Neural crest cell (in vitro differentiated cells): ENCODE results near the gene CACNG4. TPM values are rescaled to one million over a fixed set of nuclear protein-coding genes. Genes with fewer than 3 reads are reported as not detected.

Experiments
- DNase-seq: peaks from one replicate; pipeline ENCODE4 v3.0.0; 2021; ENCODE audit warnings: low read depth, mixed read lengths, low spot score
- H3K27ac Mint-ChIP-seq: one replicate; pipeline ENCODE4 v1.8.0; 2021; ENCODE audit warnings: mild to moderate bottlenecking, mixed read lengths; ENCODE audit not compliant: unreplicated experiment
- H3K27me3 Mint-ChIP-seq: 2 replicates; pipeline ENCODE4 v1.8.0; 2021; ENCODE audit warnings: low read depth, mild to moderate bottlenecking, mixed read lengths
- H3K36me3 Mint-ChIP-seq: 2 replicates; pipeline ENCODE4 v1.8.0; 2021; ENCODE audit warnings: low read depth, mild to moderate bottlenecking, mixed read lengths
- H3K4me1 Mint-ChIP-seq: 2 replicates; pipeline ENCODE4 v1.8.0; 2021; ENCODE audit warnings: mixed read lengths
- H3K4me3 Mint-ChIP-seq: one replicate; pipeline ENCODE4 v1.8.0; 2021; ENCODE audit warnings: mild to moderate bottlenecking, mixed read lengths
- H3K9me3 Mint-ChIP-seq: 2 replicates; pipeline ENCODE4 v1.8.0; 2021; ENCODE audit warnings: mixed read lengths
- total RNA-seq: library from RNA; stranded (reverse); gene quantifications from 2 replicates; pipeline ENCODE4 v1.2.1, GENCODE V29; 2021
- TF ChIP-seq, protein P1 (sequence below): fragments of 200-600 bp; sonication (generic); conservative IDR thresholded peaks from 2 replicates; pipeline ENCODE4 v1.5.0; 2021; ENCODE audit warnings: antibody characterized with exemption, mild to moderate bottlenecking

Gene CACNG4
- total RNA-seq, 1 donor from 2014 or later, result 38.4 TPM

DNA sequence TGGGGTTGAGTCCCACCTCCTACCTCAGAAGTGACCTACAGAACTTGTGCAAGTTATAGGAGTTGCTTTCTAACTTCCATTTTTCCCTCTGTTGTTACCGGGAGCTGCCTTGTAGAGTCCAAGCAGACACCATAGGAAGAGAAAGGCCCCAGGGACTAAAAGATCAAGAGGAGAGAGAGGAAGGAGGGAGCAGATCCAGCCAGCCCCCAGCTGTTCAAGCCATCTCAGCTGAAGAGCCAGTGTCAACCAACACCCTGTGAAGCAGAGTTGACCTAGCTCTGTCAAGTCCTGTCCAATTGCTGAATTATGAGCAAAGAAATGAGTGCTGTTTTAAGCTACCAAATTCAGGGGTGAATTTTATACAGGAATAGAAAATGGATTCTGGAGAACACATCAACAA lies 34.9 kb upstream of the CACNG4 start:
- peaks cover under 1% of the 10 kb centered on the region for H3K9me3 Mint-ChIP-seq
- DNase-seq, result no peak
- H3K27me3 Mint-ChIP-seq, result peaks cover 13% of the 10 kb centered on the region
- H3K27ac Mint-ChIP-seq, result no peak overlapping the region
- no peak overlapping the region for H3K4me3 Mint-ChIP-seq
- H3K36me3 Mint-ChIP-seq, result no peaks in the 10 kb centered on the region
- TF ChIP-seq, protein P1, sequence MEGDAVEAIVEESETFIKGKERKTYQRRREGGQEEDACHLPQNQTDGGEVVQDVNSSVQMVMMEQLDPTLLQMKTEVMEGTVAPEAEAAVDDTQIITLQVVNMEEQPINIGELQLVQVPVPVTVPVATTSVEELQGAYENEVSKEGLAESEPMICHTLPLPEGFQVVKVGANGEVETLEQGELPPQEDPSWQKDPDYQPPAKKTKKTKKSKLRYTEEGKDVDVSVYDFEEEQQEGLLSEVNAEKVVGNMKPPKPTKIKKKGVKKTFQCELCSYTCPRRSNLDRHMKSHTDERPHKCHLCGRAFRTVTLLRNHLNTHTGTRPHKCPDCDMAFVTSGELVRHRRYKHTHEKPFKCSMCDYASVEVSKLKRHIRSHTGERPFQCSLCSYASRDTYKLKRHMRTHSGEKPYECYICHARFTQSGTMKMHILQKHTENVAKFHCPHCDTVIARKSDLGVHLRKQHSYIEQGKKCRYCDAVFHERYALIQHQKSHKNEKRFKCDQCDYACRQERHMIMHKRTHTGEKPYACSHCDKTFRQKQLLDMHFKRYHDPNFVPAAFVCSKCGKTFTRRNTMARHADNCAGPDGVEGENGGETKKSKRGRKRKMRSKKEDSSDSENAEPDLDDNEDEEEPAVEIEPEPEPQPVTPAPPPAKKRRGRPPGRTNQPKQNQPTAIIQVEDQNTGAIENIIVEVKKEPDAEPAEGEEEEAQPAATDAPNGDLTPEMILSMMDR, result no peak
- peaks cover 11% of the 10 kb centered on the region for H3K4me1 Mint-ChIP-seq

DNA sequence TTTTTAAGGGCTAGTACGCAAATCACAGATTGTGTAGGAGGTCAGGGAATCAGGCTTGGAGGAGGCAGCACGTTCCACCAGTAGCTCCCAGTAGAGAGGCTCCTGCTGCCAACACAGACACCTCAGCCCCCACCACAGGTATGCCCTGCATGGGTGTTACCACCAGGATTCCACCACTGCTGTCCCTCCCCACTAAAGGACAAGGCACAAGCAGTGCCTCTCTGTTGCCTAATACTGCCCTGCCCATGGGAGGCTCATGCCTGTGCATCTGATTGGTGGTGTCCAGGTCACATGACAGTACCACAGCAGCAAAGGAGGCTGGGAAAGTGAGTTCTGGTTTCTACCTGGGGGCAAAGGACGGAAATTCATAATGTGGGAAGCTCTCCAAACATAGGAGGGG lies 33.6 kb upstream of the CACNG4 start:
- peaks cover 12% of the 10 kb centered on the region for H3K27me3 Mint-ChIP-seq
- H3K4me3 Mint-ChIP-seq, result no peak overlapping the region
- H3K9me3 Mint-ChIP-seq, result peaks cover 5% of the 10 kb centered on the region
- no peak overlapping the region for H3K27ac Mint-ChIP-seq
- DNase-seq, result no peak
- TF ChIP-seq, protein P1, result no peak
- peaks cover 8% of the 10 kb centered on the region for H3K4me1 Mint-ChIP-seq
- H3K36me3 Mint-ChIP-seq, result no peaks in the 10 kb centered on the region

DNA sequence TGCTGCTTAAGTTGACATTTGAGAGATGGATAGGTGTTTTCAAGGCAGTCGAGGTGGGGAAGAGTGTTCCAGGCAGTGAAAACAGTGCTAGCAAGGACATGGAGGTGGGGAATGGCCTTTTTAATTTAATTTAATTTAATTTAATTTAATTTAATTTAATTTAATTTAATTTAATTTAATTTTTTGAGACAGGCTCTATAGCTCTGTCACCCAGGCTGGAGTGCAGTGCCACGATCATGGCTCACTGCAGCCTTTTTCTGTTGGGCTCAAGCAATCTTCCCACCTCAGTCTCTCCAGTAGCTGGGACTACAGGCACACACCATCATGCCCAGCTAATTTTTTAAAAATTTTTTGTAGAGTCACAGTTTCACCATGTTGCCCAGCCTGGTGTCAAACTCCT lies 32.2 kb upstream of the CACNG4 start:
- Mint-ChIP-seq H3K36me3 (no peaks in the 10 kb centered on the region), H3K27ac (no peak overlapping the region), H3K9me3 (peaks cover 5% of the 10 kb centered on the region), H3K4me3 (no peak overlapping the region), H3K27me3 (peaks cover 11% of the 10 kb centered on the region), H3K4me1 (peaks cover 4% of the 10 kb centered on the region)
- no peak for DNase-seq
- TF ChIP-seq, protein P1, result no peak

DNA sequence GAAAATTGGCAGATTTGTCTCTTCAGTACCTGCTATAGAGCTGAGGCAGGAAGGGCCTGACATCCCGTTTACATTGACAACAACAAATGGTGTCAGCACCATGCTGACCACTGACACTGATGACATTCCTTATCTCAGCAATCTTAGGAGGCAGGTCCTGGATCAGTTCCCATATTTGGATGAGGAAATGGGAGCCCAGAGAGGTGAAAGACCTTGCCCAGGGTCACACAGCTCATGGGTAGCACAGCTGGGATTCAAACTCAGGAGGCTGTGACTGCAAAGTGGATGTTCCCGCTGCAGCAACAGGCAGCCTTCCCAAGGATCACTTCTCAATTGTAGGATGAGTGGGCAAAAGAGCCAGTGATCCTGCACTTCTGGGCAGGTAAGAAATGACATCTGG lies 30.5 kb upstream of the CACNG4 start:
- peaks cover 6% of the 10 kb centered on the region for H3K27me3 Mint-ChIP-seq
- H3K4me3 Mint-ChIP-seq, result no peak overlapping the region
- H3K27ac Mint-ChIP-seq, result no peak overlapping the region
- peaks cover 16% of the 10 kb centered on the region for H3K9me3 Mint-ChIP-seq
- H3K36me3 Mint-ChIP-seq, result peaks cover 6% of the 10 kb centered on the region
- no peak for DNase-seq
- peaks cover 4% of the 10 kb centered on the region for H3K4me1 Mint-ChIP-seq
- TF ChIP-seq, protein P1, result no peak

DNA sequence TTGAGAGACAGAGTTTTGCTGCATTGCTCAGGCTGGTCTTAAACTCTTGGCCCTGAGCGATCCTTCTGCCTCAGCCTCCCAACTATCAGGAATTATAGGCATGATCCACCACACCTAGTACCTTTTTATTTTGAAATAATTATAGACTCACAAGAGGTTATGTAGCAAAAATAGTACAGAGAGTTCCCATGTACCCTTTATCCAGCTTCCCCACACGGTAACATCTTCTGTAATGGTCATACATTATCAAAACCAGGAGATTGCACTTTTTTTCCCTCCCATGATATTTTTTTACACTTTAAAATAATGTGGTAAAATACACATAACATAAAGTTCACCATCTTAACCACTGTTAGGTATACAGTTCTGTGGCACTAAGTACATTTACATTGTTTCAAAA lies 28.8 kb upstream of the CACNG4 start:
- TF ChIP-seq, protein P1, result no peak
- Mint-ChIP-seq H3K4me1 (no peaks in the 10 kb centered on the region), H3K9me3 (peaks cover 18% of the 10 kb centered on the region), H3K27ac (no peak overlapping the region), H3K4me3 (no peak overlapping the region), H3K27me3 (peaks cover 4% of the 10 kb centered on the region), H3K36me3 (peaks cover 6% of the 10 kb centered on the region)
- DNase-seq, result no peak

GRCh38 chr17:66938656-66939055 lies 25.9 kb upstream of the CACNG4 start:
- H3K4me1 Mint-ChIP-seq, result no peaks in the 10 kb centered on the region
- TF ChIP-seq, protein P1, result no peak
- H3K27me3 Mint-ChIP-seq, result peaks cover 7% of the 10 kb centered on the region
- DNase-seq, result no peak
- peaks cover 18% of the 10 kb centered on the region for H3K9me3 Mint-ChIP-seq
- no peak overlapping the region for H3K27ac Mint-ChIP-seq
- peaks cover 6% of the 10 kb centered on the region for H3K36me3 Mint-ChIP-seq
- H3K4me3 Mint-ChIP-seq, result no peak overlapping the region
